Muscle layer of duodenum (tissue), 2 donors: ENCODE data around the gene UPF3A.
"Not testable (repeated sequence)": the region's sequence is repeated elsewhere in the genome, so short reads cannot be mapped to it uniquely, and the experiment has no call there.

ENCODE experiments used
- H3K27ac ChIP-seq: one replicate; pipeline ENCODE4 v1.7.0; 2013; ENCODE audit warnings: mild to moderate bottlenecking, low read length
- H3K27me3 ChIP-seq: one replicate; pipeline ENCODE4 v1.7.0; 2013; ENCODE audit warnings: low read depth, mild to moderate bottlenecking, control low read depth, low read length
- H3K36me3 ChIP-seq, 2 donors: one replicate each; pipeline ENCODE4 v1.7.0; 2013; ENCODE audit warnings: low read length in 2 of 2, control low read depth in 1 of 2, mild to moderate bottlenecking in 1 of 2; ENCODE audit not compliant: insufficient read depth in 2 of 2, control insufficient read depth in 1 of 2
- H3K4me1 ChIP-seq, 2 donors: one replicate each; pipeline ENCODE4 v1.7.0; 2013; ENCODE audit warnings: low read length in 2 of 2, mild to moderate bottlenecking in 2 of 2, control low read depth in 1 of 2, moderate library complexity in 1 of 2; ENCODE audit not compliant: insufficient read depth in 2 of 2, control insufficient read depth in 1 of 2
- H3K4me3 ChIP-seq, 2 donors: one replicate each; pipeline ENCODE4 v1.7.0; 2013; ENCODE audit warnings: low read length in 2 of 2, low read depth in 1 of 2, mild to moderate bottlenecking in 1 of 2
- H3K9me3 ChIP-seq, 2 donors: one replicate each; pipeline ENCODE4 v1.7.0; 2013; ENCODE audit warnings: low read length in 2 of 2, control low read depth in 1 of 2, mild to moderate bottlenecking in 1 of 2; ENCODE audit not compliant: control insufficient read depth in 1 of 2
- donor health status: healthy.

The UPF3A gene

GRCh38 chr13:114248011-114248410 is 33.4 kb upstream of the UPF3A start:
- Histone ChIP-seq H3K9me3 (no peaks in the 10 kb centered on the region), H3K36me3 (peaks cover 67 to 95% of the 10 kb centered on the region in 2 donors), H3K4me1 (no peaks in the 10 kb centered on the region), H3K4me3 (no peak overlapping the region), H3K27me3 (no peaks in the 10 kb centered on the region), H3K27ac (no peak overlapping the region)

- no peaks in the 10 kb centered on the region for H3K27me3 ChIP-seq
- no peak overlapping the region for H3K4me3 ChIP-seq
- H3K27ac ChIP-seq = no peak overlapping the region
- H3K9me3 ChIP-seq = no peaks in the 10 kb centered on the region
- H3K36me3 ChIP-seq = peaks cover 57 to 86% of the 10 kb centered on the region in 2 donors
- H3K4me1 ChIP-seq = no peaks in the 10 kb centered on the region
Observed at GRCh38 chr13:114249077-114249476, 32.3 kb upstream of the UPF3A start.

GRCh38 chr13:114251639-114252440 is 29.6 kb upstream of the UPF3A start:
- H3K36me3 ChIP-seq = peaks cover 54 to 82% of the 10 kb centered on the region in 2 donors
- not testable (repeated sequence) for H3K9me3 ChIP-seq, H3K4me1 ChIP-seq, H3K4me3 ChIP-seq, H3K27ac ChIP-seq, H3K27me3 ChIP-seq

- no peak overlapping the region for H3K4me3 ChIP-seq
- H3K27ac ChIP-seq = no peak overlapping the region
- H3K9me3 ChIP-seq = no peaks in the 10 kb centered on the region
- H3K36me3 ChIP-seq = peaks cover 75 to 82% of the 10 kb centered on the region in 2 donors
- H3K27me3 ChIP-seq = no peaks in the 10 kb centered on the region
- no peaks in the 10 kb centered on the region for H3K4me1 ChIP-seq
Observed at GRCh38 chr13:114256547-114256946, 24.9 kb upstream of the UPF3A start.

GRCh38 chr13:114257014-114257413 is 24.4 kb upstream of the UPF3A start:
- Histone ChIP-seq H3K27me3 (no peaks in the 10 kb centered on the region), H3K36me3 (peaks cover 73 to 80% of the 10 kb centered on the region in 2 donors), H3K27ac (no peak overlapping the region), H3K9me3 (no peaks in the 10 kb centered on the region), H3K4me1 (no peaks in the 10 kb centered on the region), H3K4me3 (no peak overlapping the region)

- H3K27ac ChIP-seq = no peak overlapping the region
- H3K4me3 ChIP-seq = no peak overlapping the region
- peaks cover 76 to 82% of the 10 kb centered on the region in 2 donors for H3K36me3 ChIP-seq
Observed at GRCh38 chr13:114258589-114258988, 22.8 kb upstream of the UPF3A start.

GRCh38 chr13:114259374-114259773 is 22.0 kb upstream of the UPF3A start:
- H3K4me3 ChIP-seq = no peak overlapping the region
- H3K9me3 ChIP-seq = no peaks in the 10 kb centered on the region
- no peak overlapping the region for H3K27ac ChIP-seq
- no peaks in the 10 kb centered on the region for H3K27me3 ChIP-seq
- H3K4me1 ChIP-seq = no peaks in the 10 kb centered on the region
- H3K36me3 ChIP-seq = peaks cover 79 to 86% of the 10 kb centered on the region in 2 donors

More at GRCh38 chr13:114258589-114258988, 22.8 kb upstream of the UPF3A start:
- no peaks in the 10 kb centered on the region for H3K4me1 ChIP-seq
- no peaks in the 10 kb centered on the region for H3K27me3 ChIP-seq
- no peaks in the 10 kb centered on the region for H3K9me3 ChIP-seq

GRCh38 chr13:114259974-114260373 is 21.4 kb upstream of the UPF3A start:
- peaks cover 76 to 86% of the 10 kb centered on the region in 2 donors for H3K36me3 ChIP-seq

GRCh38 chr13:114260814-114261213 is 20.6 kb upstream of the UPF3A start:
- Histone ChIP-seq H3K4me3 (no peak overlapping the region), H3K4me1 (no peaks in the 10 kb centered on the region), H3K27me3 (no peaks in the 10 kb centered on the region), H3K9me3 (no peaks in the 10 kb centered on the region), H3K36me3 (peaks cover 75 to 86% of the 10 kb centered on the region in 2 donors), H3K27ac (no peak overlapping the region)

More at GRCh38 chr13:114259974-114260373, 21.4 kb upstream of the UPF3A start:
- no peaks in the 10 kb centered on the region for H3K9me3 ChIP-seq
- H3K27ac ChIP-seq = no peak overlapping the region
- no peaks in the 10 kb centered on the region for H3K4me1 ChIP-seq
- H3K4me3 ChIP-seq = no peak overlapping the region
- H3K27me3 ChIP-seq = no peaks in the 10 kb centered on the region

GRCh38 chr13:114261328-114261965 is 20.0 kb upstream of the UPF3A start:
- Histone ChIP-seq H3K4me3 (no peak overlapping the region), H3K9me3 (no peaks in the 10 kb centered on the region), H3K27me3 (no peaks in the 10 kb centered on the region), H3K36me3 (peaks cover 73 to 90% of the 10 kb centered on the region in 2 donors), H3K27ac (no peak overlapping the region), H3K4me1 (no peaks in the 10 kb centered on the region)

- no peak overlapping the region for H3K27ac ChIP-seq
- H3K4me3 ChIP-seq = no peak overlapping the region
- no peaks in the 10 kb centered on the region for H3K27me3 ChIP-seq
- H3K36me3 ChIP-seq = peaks cover 68 to 92% of the 10 kb centered on the region in 2 donors
- no peaks in the 10 kb centered on the region for H3K9me3 ChIP-seq
- no peaks in the 10 kb centered on the region for H3K4me1 ChIP-seq
Observed at GRCh38 chr13:114263578-114263977, 17.8 kb upstream of the UPF3A start.
